Occipital lobe (tissue), 2 donors: ENCODE data around the gene ADCK1. TPM values are rescaled to one million over a fixed set of nuclear protein-coding genes. Genes with fewer than 3 reads are reported as not detected.
A peak's percentile ranks its signal among the peaks of the same experiment; 100 is the strongest.
"Not testable (repeated sequence)": the region's sequence is repeated elsewhere in the genome, so short reads cannot be mapped to it uniquely, and the experiment has no call there.

Experiments used
- DNase-seq: peaks from one replicate; lab custom pipeline; 2025; lab: John Stamatoyannopoulos, UW
- total RNA-seq: library from RNA; depleted of rRNA; stranded (reverse); fragments of >200 nt; gene quantifications from one replicate; pipeline ENCODE4 v1.2.3, GENCODE V29; 2014

ADCK1 gene
- total RNA-seq, 1 donor from 2014 or later, result 9.4 TPM

DNA sequence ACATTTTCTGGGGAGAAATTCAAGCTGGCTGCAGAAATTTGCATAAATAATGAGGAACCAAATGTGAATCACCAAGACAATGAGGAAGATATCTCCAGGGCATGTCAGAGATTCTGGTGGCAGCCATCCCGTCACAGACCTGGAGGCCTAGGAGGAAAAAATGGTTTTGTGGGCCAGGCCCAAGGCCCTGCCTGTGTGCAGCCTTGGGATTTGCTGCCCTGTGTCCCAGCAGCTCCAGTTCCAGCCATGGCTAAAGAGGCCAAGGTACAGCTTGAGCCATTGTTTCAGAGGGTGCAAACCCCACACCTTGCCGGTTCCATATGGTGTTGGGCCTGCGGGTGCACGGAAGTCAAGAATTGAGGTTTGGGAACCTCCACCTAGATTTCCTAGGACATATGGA lies 147.5 kb downstream of the ADCK1 start:
- no peak for DNase-seq

- DNase-seq, result peak; percentile 49
Observed at GRCh38 chr14:77950371-77951063, 150.6 kb downstream of the ADCK1 start.

GRCh38 chr14:77955816-77956484 lies 156.0 kb downstream of the ADCK1 start:
- no peak for DNase-seq

DNA sequence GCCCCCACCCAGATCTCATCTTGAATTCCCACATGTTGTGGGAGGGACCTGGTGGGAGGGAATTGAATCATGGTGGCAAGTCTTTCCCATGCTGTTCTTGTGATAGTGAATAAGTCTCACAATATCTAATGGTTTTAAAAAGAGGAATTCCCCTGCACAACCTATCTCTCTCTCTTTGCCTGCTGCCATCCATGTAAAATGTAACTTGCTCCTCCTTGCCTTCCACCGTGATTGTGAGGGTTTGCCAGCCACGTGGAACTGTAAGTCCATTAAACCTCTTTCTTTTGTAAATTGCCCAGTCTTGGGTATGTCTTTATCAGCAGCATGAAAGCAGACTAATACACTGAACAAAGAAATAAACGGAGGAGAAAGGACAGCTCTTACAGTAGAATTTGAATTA lies 159.8 kb downstream of the ADCK1 start:
- not testable (repeated sequence) for DNase-seq

- no peak for DNase-seq
Observed at GRCh38 chr14:77961847-77962580, 162.1 kb downstream of the ADCK1 start.

DNA sequence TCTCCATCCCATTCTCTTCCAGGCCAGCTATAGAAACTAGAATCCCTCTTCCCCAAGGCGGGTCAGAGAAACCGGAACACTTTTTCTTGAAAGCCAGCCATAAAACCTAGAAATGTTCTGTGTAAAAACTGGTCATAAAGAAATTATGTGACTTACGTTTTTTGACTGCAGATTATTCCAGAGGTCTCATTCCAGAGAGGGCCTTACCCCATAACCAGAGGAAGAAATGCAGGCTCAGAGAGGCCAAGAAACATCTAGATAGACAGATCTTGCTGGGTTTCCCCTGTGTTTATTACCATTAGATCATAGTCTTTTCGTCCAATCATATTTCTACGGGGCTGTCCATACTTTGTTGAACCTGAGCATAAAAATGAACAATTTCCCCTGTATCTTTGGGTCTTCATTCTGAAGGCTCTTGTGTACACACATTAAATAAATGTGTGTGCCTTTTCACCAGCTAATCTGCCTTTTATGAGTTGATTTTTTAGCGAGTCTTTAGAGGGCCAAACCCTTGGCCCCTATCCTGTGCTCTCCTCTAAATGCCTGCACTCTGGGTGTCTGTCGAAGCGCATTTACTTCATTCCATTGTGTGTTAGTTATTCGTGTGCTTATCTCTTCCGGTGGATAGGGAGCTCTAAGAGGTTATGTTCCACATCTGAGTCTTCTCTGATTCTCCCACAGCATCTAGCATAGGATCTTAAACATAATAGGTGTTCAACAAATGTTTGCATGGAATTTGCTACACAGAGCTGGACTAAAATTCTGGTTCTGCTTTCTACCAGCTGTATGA lies 163.0 kb downstream of the ADCK1 start:
- no peak for DNase-seq

DNA sequence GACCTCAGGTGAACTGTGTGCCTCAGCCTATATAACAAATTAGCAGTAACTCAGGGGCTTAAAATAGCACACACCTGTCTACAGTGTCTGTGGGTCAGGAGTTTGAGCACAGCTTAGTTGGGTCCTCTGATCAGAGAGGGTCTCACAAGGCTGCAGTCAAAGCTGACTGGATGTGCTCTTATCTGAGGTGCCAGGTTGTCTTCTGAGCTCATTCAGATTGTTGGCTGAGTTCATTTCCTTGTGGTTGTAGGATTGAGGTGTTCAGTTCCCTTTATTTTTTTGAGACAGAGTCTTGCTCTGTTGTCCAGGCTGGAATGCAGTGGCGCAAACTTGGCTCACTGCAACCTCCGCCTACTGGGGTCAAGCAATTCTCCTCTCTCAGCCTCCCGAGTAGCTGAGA lies 164.7 kb downstream of the ADCK1 start:
- DNase-seq, result no peak

DNA sequence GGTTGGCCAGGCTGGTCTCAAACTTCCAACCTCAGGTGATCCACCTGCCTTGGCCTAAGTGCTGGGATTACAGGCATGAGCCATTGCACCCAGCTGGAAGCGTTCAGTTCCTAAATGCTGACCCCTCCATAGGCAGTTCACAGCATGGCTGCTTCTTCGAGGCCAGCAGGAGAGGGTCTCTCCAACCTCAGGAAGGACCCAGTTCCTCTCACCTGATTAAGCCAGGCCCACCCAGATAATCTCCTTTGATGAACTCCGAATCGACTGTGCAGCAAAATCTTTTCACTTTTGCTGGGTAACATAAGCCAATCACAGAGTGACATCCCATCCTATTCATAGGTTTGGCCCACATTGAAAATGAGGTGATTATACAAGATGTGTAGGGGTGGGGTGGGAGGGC lies 165.1 kb downstream of the ADCK1 start:
- DNase-seq, result no peak

DNA sequence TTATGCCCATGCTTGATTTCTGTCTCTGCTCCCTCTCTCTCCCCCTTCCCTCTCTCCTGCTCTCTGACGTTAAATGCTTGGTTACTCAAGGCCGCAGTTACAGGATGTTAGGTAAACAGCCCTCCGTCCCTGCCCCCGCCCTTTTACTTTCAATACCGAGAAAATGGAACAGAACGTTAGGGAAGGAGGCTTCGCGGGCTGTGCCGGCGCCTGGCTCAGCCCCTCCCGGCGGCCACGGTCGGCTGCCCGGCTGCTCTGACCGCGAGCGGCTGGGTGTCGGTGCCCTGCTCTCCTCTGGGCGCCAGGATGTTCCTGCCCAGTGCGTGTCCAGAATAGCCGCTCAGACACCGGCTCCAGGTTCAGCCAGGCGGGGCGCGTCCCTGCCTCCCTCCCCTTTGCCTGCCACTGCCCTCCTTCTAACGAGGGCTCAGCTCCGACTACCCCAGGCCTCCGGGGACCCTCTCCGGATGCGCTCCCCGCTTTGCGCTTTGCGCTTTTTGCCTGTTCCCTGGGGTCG lies 166.1 kb downstream of the ADCK1 start:
- DNase-seq, result peak; percentile 11

GRCh38 chr14:77967110-77967509 lies 167.2 kb downstream of the ADCK1 start:
- no peak for DNase-seq

- DNase-seq, result no peak
Observed at GRCh38 chr14:77970646-77971045, 170.7 kb downstream of the ADCK1 start.

- DNase-seq, result no peak
Observed at GRCh38 chr14:77973246-77973645, 173.3 kb downstream of the ADCK1 start.

- no peak for DNase-seq
Observed at GRCh38 chr14:77976591-77976990, 176.7 kb downstream of the ADCK1 start.

GRCh38 chr14:77979171-77979570 lies 179.3 kb downstream of the ADCK1 start:
- DNase-seq, result no peak

DNA sequence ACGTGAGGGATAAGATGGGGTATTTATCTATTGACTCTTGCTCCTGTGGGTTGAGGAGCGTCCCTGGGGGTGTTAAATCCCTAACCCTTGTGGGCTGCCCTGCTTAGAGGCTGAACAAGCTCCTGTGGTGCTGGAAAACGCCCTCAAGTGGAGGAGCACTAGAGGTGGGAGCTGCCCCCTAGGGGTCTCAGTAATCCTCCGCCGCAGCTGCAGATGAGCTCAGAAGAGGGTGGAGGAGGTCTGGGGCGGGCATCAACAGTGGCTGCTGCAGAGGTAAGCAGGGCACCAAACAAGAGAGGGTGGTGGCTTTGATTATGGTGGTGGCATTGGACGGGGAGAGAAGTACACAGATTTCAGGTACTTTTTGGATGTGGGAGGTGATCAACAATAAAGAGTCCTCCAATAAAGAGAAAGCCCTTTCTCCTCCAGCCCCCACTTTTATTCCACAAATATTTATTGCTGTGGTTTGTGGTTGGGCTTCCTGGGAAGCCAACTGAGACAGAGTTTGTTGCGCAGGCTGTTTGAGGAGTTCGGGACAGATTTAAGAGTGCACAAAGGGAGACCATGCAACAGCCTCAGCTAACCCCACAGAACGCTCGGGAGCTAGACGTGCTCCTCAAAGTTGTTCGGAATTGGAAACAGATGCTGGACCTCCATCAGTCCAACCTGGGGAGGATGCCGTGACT lies 179.9 kb downstream of the ADCK1 start:
- no peak for DNase-seq

- DNase-seq, result no peak
Observed at GRCh38 chr14:77980475-77981321, 180.8 kb downstream of the ADCK1 start.
